ENCODE data around the gene ATP13A5. TPM values are rescaled to one million over a fixed set of nuclear protein-coding genes. Genes with fewer than 3 reads are reported as not detected.

ATP13A5 gene
- total and polyA plus RNA-seq, 2 of the 8 experiments (the other 6 are each of a cell fraction or from before 2014, with no cell fraction given): not detected

DNA sequence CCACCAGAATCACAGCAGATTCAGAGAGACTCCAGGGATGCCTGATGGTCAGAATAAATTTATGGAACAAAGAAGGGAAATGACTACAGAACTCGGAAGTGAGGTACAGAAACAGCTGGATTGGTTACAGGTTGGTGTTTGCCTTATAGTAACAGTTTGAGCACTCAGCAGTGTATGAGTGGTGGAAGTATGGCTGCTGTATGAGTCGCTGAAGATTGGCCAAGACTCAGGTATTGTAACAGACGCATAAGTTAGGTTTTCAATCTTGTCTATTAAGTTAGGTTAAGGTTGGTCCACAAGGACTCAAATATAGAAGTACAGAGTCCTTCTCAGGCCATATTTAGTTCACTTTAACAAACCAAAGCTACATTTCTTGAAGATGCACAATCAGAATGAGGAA is 33.1 kb downstream of the ATP13A5 start:
- Histone ChIP-seq H3K4me2 (ENCODE audit: insufficient read depth in 1 of 2, low read depth in 2 of 2, low read length in 2 of 2) (no peak overlapping the region), H3K23ac (ENCODE audit: insufficient read length) (no peak overlapping the region), H3K36me3 (ENCODE audit: control insufficient read depth in 2 of 4, insufficient read depth in 4 of 4, low read length in 3 of 4) (no peaks in the 10 kb centered on the region), H2BK5ac (ENCODE audit: low read depth, low read length) (no peak overlapping the region), H3K56ac (replicated peaks; ENCODE audit: insufficient read length, low read depth, low read length) (no peak overlapping the region), H2BK15ac (ENCODE audit: low read length) (no peak overlapping the region), H3K27ac (ENCODE audit: low read depth, low read length) (no peak overlapping the region), H2BK12ac (ENCODE audit: low read depth, low read length) (no peak overlapping the region), H2BK120ac (replicated peaks; ENCODE audit: low read depth, low read length) (no peak overlapping the region), H4K8ac (ENCODE audit: extremely low read depth, insufficient read depth, low read length) (no peak overlapping the region), H2AFZ (ENCODE audit: low read length) (0 out of 2 replicates have a peak overlapping the region, but pooled peaks have one; percentile 6), H3K14ac (ENCODE audit: insufficient read length) (no peak overlapping the region), H3K4me3 (ENCODE audit: extremely low read depth in 1 of 4, insufficient read depth in 2 of 4, low read depth in 3 of 4, low read length in 4 of 4) (no peak overlapping the region), H3K79me1 (ENCODE audit: low read depth, low read length) (no peaks in the 10 kb centered on the region), H4K20me1 (replicated peaks in 1 of 2; ENCODE audit: control insufficient read depth in 1 of 2, insufficient read depth in 2 of 2, low read length in 2 of 2) (no peaks in the 10 kb centered on the region), H3K18ac (ENCODE audit: extremely low read depth, low read length) (no peak overlapping the region), H2BK20ac (ENCODE audit: low read length) (no peak overlapping the region), H3K9me3 (ENCODE audit: insufficient read depth in 2 of 2, low read depth in 1 of 2, low read length in 1 of 2) (no peaks in the 10 kb centered on the region), H4K5ac (ENCODE audit: insufficient read length, low read depth, low read length) (no peak overlapping the region), H3K79me2 (ENCODE audit: control insufficient read depth in 1 of 2, insufficient read depth in 2 of 2, low read length in 2 of 2) (no peaks in the 10 kb centered on the region), H3K23me2 (ENCODE audit: low read depth, low read length) (no peaks in the 10 kb centered on the region), H3K9ac (replicated peaks in 1 of 4; ENCODE audit: extremely low read depth in 1 of 4, low read depth in 3 of 4, low read length in 3 of 4) (no peak overlapping the region), H3K4me1 (replicated peaks in 1 of 4; ENCODE audit: control insufficient read depth in 3 of 4, insufficient read depth in 4 of 4, low read length in 3 of 4) (peaks cover 3 to 19% (median 15%) of the 10 kb centered on the region in 4 experiments; a peak in 6 of 7 replicates), H3K27me3 (replicated peaks in 1 of 4; ENCODE audit: control insufficient read depth in 3 of 4, extremely low read depth in 1 of 4, insufficient read depth in 3 of 4, low read length in 3 of 4) (peaks cover 0 to 1% (median 0%) of the 10 kb centered on the region in 4 experiments; a peak in 1 of 7 replicates), H3K4ac (replicated peaks; ENCODE audit: insufficient read length, low read depth, low read length) (no peak overlapping the region), H4K91ac (replicated peaks; ENCODE audit: insufficient read length, low read length) (no peak overlapping the region), H2AK5ac (ENCODE audit: low read depth, low read length) (no peak overlapping the region)
- CTCF ChIA-PET (ENCODE audit: partially characterized antibody): interaction anchor here (0.8 kb wide), 1 partner anchor 41 kb away, joined by 3 read pairs; no protein-coding TSS in a partner anchor
- DNase-seq (ENCODE audit: low read depth in 1 of 2, low spot score in 2 of 2) (no peak), FAIRE-seq (no peak)
- POLR2A ChIA-PET (ENCODE audit: partially characterized antibody): no interaction called here
- WGBS, 2 experiments (ENCODE audit: extremely low coverage in 1 of 2, insufficient coverage in 1 of 2, insufficient read length in 1 of 2, insufficient replicate concordance in 2 of 2, low coverage in 1 of 2, low lambda C conversion rate in 2 of 2, missing lambda C conversion rate in 1 of 2): 83% methylated on average over 3 of the region's 3 CpGs; no CpG with 5 or more reads in 1 of the 2 experiments
- TF ChIP-seq NRF1 (IDR thresholded peaks at IDR 0.05; ENCODE audit: low read depth, low read length) (no peak), GTF2F1 (IDR thresholded peaks at IDR 0.05; ENCODE audit: borderline replicate concordance, low read depth, low read length) (no peak), BRCA1 (IDR thresholded peaks at IDR 0.05; ENCODE audit: low read depth, low read length) (no peak), FOSL1 (IDR thresholded peaks at IDR 0.05; ENCODE audit: insufficient read depth, low read depth, low read length) (no peak), SUZ12 (IDR thresholded peaks at IDR 0.05; ENCODE audit: low read length) (no peak), SIN3A (conservative IDR thresholded peaks at IDR 0.05 in 1 of 2, IDR thresholded peaks at IDR 0.05 in 1 of 2; ENCODE audit: low read depth in 1 of 2, low read length in 2 of 2) (no peak), MAFK (IDR thresholded peaks at IDR 0.05; ENCODE audit: low read depth, low read length) (no peak), ASH2L (IDR thresholded peaks at IDR 0.05; ENCODE audit: low read length) (no peak), EGR1 (IDR thresholded peaks at IDR 0.05; ENCODE audit: borderline replicate concordance, low read depth, low read length) (no peak), SP2 (IDR thresholded peaks at IDR 0.05; ENCODE audit: low read length) (no peak), SP1 (IDR thresholded peaks at IDR 0.05; ENCODE audit: low read depth, low read length) (no peak), CREB1 (IDR thresholded peaks at IDR 0.05) (no peak)
- TF ChIP-seq, protein P1, sequence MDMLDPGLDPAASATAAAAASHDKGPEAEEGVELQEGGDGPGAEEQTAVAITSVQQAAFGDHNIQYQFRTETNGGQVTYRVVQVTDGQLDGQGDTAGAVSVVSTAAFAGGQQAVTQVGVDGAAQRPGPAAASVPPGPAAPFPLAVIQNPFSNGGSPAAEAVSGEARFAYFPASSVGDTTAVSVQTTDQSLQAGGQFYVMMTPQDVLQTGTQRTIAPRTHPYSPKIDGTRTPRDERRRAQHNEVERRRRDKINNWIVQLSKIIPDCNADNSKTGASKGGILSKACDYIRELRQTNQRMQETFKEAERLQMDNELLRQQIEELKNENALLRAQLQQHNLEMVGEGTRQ (IDR thresholded peaks at IDR 0.05; ENCODE audit: low read length): no peak
